Ureter (tissue), 1 donor: ENCODE data around the gene TRIM29. TPM values are rescaled to one million over a fixed set of nuclear protein-coding genes. Genes with fewer than 3 reads are reported as not detected.

Experiments
- DNase-seq: peaks from one replicate; pipeline ENCODE4 v3.0.0-alpha.2; 2020; ENCODE audit warnings: low spot score
- total RNA-seq: library from RNA; stranded (reverse); gene quantifications from one replicate; pipeline ENCODE4 v1.2.4, GENCODE V29; 2023
- donor health status: DM: yes; HTN: yes; CAD: no.

The TRIM29 gene
- total RNA-seq, 1 donor from 2014 or later = 192 TPM

DNA sequence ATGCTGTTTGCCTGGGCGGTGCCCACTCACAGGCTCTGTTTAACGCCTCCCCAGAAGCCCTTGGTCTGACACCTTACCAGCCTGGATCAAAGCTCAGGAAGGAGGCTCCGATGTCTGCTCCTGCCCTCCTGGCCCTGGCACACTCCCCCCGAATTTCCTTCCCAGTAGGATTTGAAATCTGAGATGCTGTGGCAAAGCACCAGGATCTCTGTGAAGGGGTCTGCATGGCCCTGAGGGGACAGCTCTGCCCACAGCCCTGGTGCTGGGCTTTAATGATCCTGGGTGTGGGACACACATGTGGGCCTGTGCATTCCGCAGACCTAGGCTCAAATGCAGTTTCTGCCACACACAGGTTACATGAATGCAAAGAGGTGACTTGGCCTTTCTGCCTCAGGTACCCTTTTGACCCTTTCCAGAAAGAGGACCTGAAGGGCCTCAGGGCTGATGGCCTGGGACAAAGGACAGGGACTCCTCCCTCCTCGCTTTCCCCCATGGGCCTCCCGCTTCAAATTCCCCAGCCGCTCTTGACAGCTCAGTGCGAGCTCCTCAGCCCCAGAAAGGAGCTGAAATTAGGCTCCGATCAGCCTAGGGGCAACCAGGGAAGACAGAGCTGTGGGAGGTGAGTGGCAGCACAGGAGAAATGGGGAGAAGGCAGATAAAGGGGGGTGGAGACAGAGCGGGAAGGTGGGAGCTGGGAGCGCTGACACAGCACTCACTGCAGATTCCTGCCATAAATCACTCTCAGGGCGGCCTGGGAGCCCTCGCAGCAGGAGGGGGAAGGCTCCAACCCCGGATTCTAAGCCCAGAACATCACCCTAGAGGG lies 41.3 kb downstream of the TRIM29 start:
- no peak for DNase-seq

GRCh38 chr11:120095516-120095915 lies 42.4 kb downstream of the TRIM29 start:
- DNase-seq = no peak

DNA sequence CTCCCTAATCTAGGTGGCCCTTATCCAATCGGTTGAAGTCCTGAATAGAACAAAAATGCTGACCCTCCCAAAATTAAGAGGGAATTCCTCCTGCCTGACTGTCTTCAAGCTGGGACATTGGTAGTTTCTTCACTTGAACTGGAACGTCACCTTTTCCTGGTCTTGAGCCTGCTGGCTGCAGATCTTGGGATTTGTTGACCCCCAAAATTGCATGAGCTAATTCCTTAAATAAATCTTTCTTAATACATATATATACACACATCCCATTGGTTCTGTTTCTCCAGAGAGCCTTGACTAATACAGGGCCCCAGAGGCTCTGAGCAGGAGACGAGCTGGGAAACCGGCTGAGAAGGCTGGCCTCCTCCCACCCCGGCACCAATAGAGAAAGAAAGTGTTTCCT lies 46.2 kb downstream of the TRIM29 start:
- no peak for DNase-seq

- DNase-seq = no peak
Observed at GRCh38 chr11:120091121-120091520, 46.8 kb downstream of the TRIM29 start.

DNA sequence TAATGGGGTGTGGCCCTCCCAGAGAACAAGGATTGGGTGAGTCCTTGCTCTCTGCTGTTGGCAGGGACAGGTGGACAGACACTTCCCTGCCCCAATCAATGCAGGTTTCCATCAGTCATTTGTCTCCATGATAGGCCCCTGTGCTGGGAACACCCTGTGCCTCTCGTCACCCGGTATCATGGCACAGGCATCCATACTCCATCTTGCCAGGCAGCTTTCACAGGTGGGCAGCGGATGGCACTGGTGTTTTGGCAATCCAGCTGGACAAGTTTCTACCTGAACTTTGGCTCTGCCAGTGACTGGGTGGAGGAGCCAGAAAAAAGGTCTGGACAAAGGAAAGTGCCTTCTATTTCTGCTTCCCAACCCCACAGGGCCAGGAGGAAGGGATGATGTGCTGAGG lies 47.5 kb downstream of the TRIM29 start:
- no peak for DNase-seq

GRCh38 chr11:120089036-120090001 lies 48.6 kb downstream of the TRIM29 start:
- no peak for DNase-seq

DNA sequence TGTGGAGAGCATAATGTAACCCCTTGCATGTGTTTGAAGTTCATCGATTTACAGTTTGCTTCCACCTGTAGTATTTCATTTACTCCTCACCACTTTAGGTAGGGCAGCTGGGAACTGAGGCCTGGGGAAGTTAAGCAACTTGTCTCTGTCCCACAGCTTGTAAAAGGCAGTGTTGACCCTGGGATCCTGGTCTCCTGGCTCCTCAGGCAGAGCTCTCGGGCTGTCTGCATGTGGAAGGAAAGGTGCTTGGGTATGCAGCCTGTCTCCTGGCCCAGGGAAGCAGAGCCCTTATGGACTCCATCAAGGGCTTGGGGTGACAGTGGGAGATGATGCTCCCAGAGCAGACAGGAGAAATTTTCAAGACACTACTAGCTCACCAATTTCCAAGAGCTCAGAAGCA lies 49.9 kb downstream of the TRIM29 start:
- no peak for DNase-seq

GRCh38 chr11:120086651-120087050 lies 51.3 kb downstream of the TRIM29 start:
- no peak for DNase-seq

DNA sequence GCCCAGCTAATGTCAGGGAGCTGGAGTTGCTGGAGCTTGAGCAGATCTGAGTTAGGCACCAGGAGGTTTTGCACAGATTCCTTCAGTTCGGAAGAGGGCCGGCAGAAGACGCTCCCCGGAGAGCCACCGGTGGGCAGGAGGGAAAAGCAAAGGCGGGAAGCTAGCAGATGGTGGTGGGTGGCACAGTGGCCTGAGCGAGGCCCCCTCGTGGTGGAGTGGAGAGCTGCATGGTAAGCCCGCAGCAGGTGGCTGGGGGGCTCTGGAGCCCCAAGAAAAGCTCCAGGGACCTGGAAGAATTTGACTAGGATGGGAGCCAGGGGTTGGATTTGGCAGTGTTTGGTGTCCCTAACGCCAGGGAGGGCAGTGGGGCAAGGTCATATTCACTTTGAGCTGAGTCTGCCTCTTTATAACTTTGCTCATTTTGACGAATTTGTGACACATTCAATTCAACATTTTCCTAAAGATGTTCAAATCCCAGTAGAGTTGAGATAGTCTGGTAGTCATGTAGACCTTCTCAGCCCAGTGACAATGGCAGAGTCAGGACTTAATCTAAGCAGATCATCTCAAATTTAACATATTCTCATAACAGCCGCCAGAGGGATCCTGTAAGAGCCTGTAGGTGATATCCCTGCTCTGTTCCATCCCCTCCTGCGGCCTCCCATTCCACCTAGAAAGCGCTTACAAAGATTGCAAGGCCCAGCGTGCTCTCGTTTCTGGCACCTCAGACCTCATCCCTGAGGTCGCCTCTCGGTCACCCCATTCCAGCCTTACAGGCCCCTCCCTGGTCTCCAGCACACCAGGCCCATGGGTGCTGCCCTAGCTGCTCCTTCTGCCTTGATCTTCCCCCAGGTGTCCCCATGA lies 57.9 kb downstream of the TRIM29 start:
- DNase-seq = no peak

DNA sequence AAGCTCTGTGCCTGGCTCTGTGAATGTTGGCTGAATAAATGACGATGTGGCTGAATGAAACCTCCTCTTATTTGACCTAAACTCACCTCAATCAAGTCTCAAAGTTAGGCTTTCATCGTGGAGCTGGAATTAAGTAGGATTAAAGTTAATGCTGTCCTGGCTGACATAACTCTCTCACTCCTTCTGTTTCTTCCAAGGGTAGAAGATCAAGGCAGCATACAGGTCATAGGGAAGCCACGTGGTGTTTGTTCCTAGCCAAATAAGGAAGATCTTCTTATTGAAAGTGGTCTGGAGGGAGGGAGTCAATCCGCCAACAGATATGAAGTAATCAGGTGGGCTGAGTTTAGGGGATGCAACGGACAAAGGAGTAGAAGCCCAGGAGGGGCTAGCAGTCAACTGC lies 59.5 kb downstream of the TRIM29 start:
- no peak for DNase-seq

- DNase-seq = no peak
Observed at GRCh38 chr11:120074076-120074475, 63.8 kb downstream of the TRIM29 start.

- DNase-seq = no peak
Observed at GRCh38 chr11:120073196-120073595, 64.7 kb downstream of the TRIM29 start.

GRCh38 chr11:120068114-120068573 lies 69.8 kb downstream of the TRIM29 start:
- DNase-seq = no peak

DNA sequence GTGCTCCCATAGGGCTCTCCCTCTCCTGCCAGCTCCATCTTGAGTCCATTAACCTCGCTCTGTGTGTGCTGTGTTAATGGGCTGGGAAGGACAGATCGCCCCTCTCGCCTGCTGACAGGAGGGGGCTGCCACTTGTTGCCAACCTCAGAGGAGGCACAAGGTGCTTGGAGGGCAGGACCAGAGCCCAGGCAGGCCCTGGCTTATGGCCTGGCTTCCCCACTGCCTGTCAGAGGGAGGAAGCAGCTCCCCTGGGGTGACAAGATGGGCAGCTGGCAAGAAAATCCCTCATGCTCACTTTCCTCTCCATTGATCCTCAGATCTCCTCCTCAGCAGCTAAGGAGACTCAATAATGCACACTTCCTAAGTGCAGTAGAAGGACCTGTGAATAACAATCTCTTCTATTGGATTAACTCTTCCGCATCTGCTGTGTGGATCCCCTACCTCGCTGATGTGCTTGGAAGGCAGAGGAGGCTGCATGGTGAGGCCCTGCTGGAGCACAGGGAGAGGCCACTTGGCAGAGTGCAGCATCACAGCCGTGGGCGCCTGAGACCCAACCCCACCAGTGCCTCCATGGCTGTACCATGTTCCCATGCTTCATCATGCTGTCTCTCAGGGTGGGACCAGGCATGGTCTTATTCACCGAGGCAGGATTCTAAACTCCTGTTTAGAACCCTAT lies 70.3 kb downstream of the TRIM29 start:
- no peak for DNase-seq

DNA sequence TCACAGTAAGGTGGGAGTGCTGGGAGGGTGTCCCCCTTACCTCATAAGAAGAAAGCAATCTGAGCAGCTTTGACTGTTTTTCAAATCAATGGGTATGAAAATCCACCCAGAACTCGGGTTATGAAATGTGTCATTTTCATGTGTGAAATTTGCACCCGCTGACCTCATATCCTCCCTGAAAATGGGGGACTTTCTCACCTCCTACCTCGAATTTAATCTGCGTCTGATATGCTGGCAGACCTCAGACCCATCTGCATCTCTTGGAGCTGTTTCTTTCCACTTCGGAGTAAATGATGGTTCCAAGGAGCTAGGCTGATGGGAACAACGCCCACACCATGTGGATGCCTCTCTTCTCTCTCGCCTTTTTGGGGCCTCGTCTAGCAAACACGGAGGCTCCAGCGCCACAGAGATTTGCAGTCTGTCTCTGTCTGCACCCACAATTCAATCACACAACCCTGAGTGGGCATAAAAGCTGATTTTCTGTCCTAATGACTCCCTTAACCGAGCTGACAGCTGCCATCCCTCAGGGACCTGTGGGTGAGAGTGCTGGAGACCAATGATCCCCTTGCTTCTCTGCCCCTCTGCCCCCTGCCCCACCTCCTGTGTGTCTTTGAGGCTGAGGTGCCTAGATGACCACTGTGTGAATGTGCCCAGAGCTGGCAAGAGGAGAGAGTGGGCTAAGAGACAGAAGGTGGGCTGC lies 71.0 kb downstream of the TRIM29 start:
- peak; percentile 25 for DNase-seq

DNA sequence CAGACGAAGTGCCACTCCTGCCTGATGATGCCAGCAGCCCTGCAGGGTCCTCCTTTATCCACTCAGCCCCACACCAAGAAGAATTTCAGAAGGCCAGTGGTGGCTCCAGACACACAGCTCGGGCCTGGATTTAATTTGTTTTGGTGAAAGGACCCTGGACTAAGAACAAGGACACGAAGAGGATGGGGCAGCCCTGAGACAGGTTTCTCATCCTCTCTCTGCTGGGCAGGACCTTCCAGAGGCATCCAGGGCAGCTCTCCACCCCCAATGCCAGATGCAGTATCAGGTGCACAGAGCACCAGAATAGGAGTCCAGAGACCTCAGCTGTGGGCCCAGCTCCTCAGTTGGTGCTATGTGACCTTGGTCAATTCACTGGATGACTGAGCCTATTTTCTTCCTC lies 72.0 kb downstream of the TRIM29 start:
- DNase-seq = peak; percentile 17

DNA sequence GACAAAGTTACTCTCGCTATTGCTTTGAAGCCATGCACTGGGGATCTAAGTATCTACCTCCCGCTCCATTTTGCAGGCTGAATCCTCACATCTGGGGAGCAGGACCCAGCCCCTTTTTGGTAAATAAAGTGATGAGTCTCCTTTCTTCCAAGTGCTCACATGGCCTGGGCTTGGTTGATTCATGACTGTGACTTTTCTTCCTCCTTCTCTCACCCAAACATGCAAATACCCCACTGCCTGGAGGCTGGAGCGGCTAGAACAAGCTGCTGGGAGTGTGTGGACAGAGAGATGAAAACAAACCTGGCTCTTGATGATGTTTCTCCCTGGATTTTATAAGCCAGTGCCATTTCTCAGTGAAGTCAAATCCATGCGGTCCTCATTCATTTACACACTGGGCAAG lies 72.7 kb downstream of the TRIM29 start:
- DNase-seq = peak; percentile 22

GRCh38 chr11:120064341-120064740 lies 73.6 kb downstream of the TRIM29 start:
- peak; percentile 23 for DNase-seq

GRCh38 chr11:120063686-120064340 lies 74.1 kb downstream of the TRIM29 start:
- peak; percentile 18 for DNase-seq

DNA sequence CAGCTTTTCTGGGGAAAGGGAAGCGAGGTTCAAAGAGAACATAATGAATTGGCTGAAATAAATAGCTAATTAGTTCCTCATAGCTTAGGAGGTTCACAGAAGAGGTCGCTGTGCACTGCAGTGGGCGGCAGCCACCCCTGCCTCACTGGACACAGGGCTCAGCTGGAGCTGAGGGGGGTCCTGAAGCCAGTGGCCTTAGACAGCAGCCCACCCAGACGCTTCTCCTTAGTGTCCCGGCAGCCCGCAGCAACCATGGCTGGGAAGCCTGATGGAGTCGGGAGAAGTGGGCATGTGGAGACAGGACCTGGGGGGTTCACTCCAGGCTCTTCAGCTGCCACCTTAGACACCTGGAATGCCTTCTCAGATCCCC lies 75.4 kb downstream of the TRIM29 start:
- DNase-seq = peak; percentile 37
